Fibroblast of lung (primary cell): Measurements from ENCODE around the gene BLOC1S6.

Experiments
- CTCF ChIP-seq, 2 donors: IDR thresholded peaks in 1 of 2; conservative IDR thresholded peaks in 1 of 2; 1 replicate in 1 of 2; 2 replicates in 1 of 2; pipeline ENCODE4 v1.5.1; 2011 to 2012; ENCODE audit warnings: low read length in 2 of 2, control low read depth in 1 of 2, inconsistent platforms in 1 of 2, low read depth in 1 of 2, mild to moderate bottlenecking in 1 of 2
- EZH2 ChIP-seq: IDR thresholded peaks from 2 replicates; pipeline ENCODE4 v1.5.1; 2012; ENCODE audit warnings: low read length, control low read depth, mild to moderate bottlenecking; ENCODE audit errors: missing control alignments

GRCh38 chr15:45555934-45556608, 31.1 kb upstream of the BLOC1S6 start:
- TF ChIP-seq EZH2 (no peak), CTCF (conservative IDR thresholded peaks at IDR 0.05 in 1 of 2, IDR thresholded peaks at IDR 0.05 in 1 of 2; ENCODE audit: low read depth in 1 of 2, low read length in 2 of 2) (no peak)
